NCI-H2171 (cell line): ENCODE results near the gene PKD2.
A peak's percentile ranks its signal among the peaks of the same experiment; 100 is the strongest.
"Not testable (repeated sequence)": the region's sequence is repeated elsewhere in the genome, so short reads cannot be mapped to it uniquely, and the experiment has no call there.

Source experiments
- DNase-seq: peaks from one replicate; lab custom pipeline; 2025; lab: John Stamatoyannopoulos, UW

The PKD2 gene

GRCh38 chr4:87986508-87986907, 20.9 kb upstream of the PKD2 start:
- no peak for DNase-seq

- no peak for DNase-seq
Observed at GRCh38 chr4:87989765-87990164, 17.7 kb upstream of the PKD2 start.

DNA sequence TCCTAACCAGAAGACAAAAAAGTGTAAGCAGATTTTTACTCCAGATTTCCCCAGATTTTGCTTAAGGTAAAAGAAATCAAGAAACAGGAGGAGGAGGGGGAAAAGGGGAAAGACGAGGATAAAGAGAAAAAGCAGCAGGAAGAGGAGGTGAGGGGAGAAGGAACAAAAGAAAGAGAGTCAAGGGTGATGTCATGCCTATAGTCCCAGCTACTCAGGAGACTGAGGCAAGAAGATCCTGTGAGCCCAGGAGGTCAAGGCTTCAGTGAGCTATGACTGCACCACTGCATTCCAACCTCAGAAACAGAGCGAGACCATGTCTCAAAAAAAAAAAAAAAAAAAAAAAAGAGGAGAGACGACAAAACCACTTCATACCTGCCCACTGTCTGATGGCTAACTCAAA, 12.0 kb upstream of the PKD2 start:
- no peak for DNase-seq

GRCh38 chr4:87999191-87999691, 8.2 kb upstream of the PKD2 start:
- not testable (repeated sequence) for DNase-seq

DNA sequence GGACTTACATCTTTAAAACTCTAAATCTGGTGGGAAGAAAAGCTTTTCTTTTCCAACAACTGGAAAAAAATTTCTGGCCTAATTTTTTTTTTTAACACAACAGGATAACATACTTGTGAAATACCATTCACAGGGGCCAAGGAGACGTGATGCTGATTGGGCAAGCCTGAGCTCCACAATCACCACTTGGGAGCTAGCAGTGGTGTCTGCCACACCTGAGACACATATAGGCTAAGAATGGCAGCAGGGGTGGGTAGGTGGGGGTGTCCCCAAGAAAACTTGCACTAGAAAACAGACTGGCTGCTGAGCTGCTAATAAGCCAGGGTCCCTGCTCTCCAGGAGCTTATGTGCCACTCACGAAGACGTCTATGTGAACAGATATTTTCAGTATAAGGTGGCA, 5.6 kb upstream of the PKD2 start:
- no peak for DNase-seq

- no peak for DNase-seq
Observed at GRCh38 chr4:88002786-88003185, 4.6 kb upstream of the PKD2 start.

DNA sequence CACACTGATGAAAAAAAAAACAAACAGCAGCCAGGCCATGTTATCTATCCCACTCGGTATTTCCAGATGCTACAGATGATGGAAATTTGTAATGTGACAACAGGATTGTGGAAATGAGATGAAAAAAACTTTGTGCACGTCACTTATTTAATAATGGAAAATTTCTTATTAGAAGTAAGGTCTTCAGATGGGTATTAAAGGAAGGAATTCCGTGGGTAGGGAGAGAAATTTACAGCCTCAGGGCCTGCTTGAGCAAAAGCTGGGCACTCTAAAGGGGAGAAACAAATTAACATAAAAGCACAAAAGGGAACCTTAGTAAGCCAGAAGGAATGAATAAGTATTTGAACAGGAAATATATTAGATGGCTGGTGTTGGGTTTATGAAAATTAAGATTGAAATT, 4.2 kb upstream of the PKD2 start:
- no peak for DNase-seq

DNA sequence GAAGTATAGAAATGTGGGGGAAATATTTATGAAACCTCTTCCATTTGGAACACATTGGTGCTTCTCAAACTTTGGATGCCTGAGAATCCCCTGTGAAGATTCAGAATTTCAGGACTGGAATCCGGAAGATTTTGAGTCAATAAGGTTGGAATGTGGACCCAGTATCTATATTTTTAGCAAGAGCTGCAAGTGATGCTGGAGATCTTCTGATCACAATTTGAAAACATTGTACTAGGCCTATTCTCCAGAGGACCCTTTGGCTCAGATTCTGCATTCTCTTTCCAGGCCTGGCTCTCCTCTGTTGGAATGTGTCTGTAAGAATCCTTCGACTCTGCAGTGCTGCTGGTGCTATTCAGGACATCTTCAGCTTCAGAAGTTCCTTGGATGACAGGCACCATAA, 2.4 kb upstream of the PKD2 start:
- DNase-seq = no peak

GRCh38 chr4:88005946-88006345, 1.5 kb upstream of the PKD2 start:
- no peak for DNase-seq

- DNase-seq = no peak
Observed at GRCh38 chr4:88006956-88007303, 505 bp upstream of the PKD2 start.

GRCh38 chr4:88008122-88008742, 797 bp downstream of the PKD2 start:
- DNase-seq = peak; percentile 7

GRCh38 chr4:88008743-88009171, 1.3 kb downstream of the PKD2 start:
- no peak for DNase-seq

- no peak for DNase-seq
Observed at GRCh38 chr4:88009871-88010270, 2.4 kb downstream of the PKD2 start.

DNA sequence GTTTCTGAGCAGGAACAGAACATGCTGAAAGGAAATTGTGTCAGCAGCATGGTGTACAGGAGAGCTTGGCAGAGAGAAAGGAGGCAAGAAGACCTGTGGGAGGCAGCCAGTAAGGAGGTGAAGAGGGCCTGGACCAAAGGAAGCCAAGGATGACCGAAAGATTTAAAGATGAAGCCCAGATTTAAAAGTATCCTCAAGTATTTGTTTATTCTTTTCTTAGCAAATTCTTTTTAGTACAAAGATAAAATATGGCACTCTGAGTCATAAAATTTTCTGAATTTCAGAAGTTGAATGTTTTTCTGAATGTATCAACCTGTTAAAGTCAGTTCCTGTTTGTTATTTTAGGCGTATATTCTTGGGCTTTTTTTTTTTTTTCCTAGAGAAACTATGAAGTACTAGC, 3.5 kb downstream of the PKD2 start:
- no peak for DNase-seq

GRCh38 chr4:88012647-88013046, 5.2 kb downstream of the PKD2 start:
- DNase-seq = no peak

- DNase-seq = no peak
Observed at GRCh38 chr4:88014386-88014905, 7.0 kb downstream of the PKD2 start.

GRCh38 chr4:88015659-88016295, 8.3 kb downstream of the PKD2 start:
- no peak for DNase-seq

DNA sequence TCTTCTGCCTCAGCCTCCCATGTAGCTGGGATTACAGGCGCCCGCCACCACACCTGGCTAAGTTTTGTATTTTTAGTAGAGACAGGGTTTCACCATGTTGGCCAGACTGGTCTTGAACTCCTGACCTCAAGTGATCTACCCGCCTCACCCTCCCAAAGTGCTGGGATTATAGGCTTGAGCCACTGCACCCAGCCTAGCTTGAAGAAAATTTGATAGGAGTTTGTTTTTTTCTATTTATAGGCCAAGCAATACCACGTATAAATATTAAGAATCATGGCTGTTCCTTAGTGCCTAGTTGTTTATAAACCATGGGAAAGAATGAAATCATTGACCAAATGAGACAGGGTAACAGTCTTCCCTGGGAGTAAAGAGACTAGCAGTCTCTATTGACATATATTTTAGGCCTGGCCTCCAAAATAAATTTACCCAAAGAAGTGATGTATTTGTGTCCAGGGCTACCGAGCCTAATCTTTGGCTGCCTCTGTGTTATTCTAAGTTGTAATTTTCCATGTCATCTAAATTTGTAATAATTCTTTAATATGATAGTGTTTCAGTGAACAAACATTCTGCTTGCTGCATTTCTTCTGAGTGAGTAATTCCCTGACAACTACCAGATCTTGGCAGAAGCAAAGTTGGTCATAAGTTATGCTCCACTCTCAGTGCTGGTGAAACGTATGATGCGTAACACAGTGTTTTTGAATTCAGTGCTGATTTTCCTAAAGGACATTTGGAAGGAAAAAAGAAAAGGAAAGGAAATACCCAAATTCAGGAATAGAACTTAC, 10.3 kb downstream of the PKD2 start:
- DNase-seq = no peak

DNA sequence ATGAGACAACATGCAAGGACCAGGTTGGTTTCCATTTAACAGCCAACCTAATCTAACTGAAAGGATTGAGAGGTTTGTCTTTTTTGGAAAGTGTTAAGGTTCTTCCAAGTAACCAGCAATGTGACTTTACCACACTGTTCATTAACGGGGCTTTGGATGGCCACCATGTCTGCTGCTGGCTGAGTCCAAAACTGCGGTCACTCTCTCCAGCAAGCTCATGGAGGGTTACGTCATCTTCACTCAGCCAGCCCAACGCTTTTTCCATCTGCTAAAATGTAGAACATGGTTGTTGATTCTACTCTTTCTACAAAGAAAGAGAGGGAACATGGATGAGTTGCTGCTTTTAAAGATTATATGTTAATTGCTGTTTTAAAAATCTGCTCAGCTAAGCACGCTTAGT, 11.0 kb downstream of the PKD2 start:
- no peak for DNase-seq

DNA sequence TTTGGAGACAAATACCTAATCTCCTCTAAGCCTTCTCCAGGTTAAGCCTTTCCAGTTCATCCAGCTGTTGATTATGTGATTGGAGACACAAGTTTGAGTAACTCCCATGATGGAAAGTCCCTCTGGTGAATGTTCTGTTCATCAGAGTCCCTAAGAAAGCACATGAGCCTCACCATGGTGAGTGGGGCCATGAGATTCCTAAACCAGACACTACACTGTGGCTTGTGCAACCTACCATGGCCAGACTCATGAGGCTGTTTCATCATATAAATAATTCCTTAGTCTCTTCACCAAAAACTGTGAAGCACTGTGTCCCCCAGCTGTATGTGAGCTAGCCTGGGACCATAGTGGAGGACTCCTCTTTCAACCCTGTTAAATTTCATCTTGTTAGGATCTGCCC, 14.4 kb downstream of the PKD2 start:
- no peak for DNase-seq

- DNase-seq = no peak
Observed at GRCh38 chr4:88022289-88022688, 14.9 kb downstream of the PKD2 start.

- DNase-seq = not testable (repeated sequence)
Observed at GRCh38 chr4:88025868-88026661, 18.6 kb downstream of the PKD2 start.
